Effector memory CD4-positive, alpha-beta T cell (primary cell): ENCODE data around the gene NDUFA12.

Source experiments
- DNase-seq, 3 donors: peaks; one replicate each; pipeline ENCODE4 v3.0.0-alpha.2; 2020
- H3K27ac ChIP-seq: 2 replicates; pipeline ENCODE4 v1.7.0; 2013; ENCODE audit warnings: mild to moderate bottlenecking, low read length, moderate library complexity; ENCODE audit not compliant: insufficient read depth, poor library complexity, severe bottlenecking
- H3K27me3 ChIP-seq: replicated peaks from 2 replicates; pipeline ENCODE4 v1.7.0; 2013; ENCODE audit warnings: mild to moderate bottlenecking, low read length; ENCODE audit not compliant: insufficient read depth, control insufficient read depth, poor library complexity, severe bottlenecking
- H3K36me3 ChIP-seq: 2 replicates; pipeline ENCODE4 v1.7.0; 2013; ENCODE audit warnings: mild to moderate bottlenecking, low read length, moderate library complexity; ENCODE audit not compliant: control insufficient read depth, insufficient read depth
- H3K4me1 ChIP-seq: 2 replicates; pipeline ENCODE4 v1.7.0; 2013; ENCODE audit warnings: low read length, mild to moderate bottlenecking; ENCODE audit not compliant: control insufficient read depth, insufficient read depth, poor library complexity, severe bottlenecking
- H3K4me3 ChIP-seq: 2 replicates; pipeline ENCODE4 v1.7.0; 2013; ENCODE audit warnings: low read length, low read depth, mild to moderate bottlenecking; ENCODE audit not compliant: insufficient read depth, poor library complexity, severe bottlenecking
- H3K9me3 ChIP-seq: 2 replicates; pipeline ENCODE4 v1.7.0; 2013; ENCODE audit warnings: mild to moderate bottlenecking, low read length, moderate library complexity; ENCODE audit not compliant: control insufficient read depth
- total RNA-seq, 3 donors: gene quantifications; one replicate each; lab custom pipeline; 2026; lab: John Stamatoyannopoulos, UW

Gene NDUFA12
- 18.7 to 34.2 (median 21.9) reads per million in 3 donors for total RNA-seq

GRCh38 chr12:95003213-95003920 lies at the start of gene NDUFA12:
Gene NDUFA12 (minus strand): TSS chr12:95003697. CDS start chr12:95003680, 17 bp downstream.
- Histone ChIP-seq H3K36me3 (no peaks in the 10 kb centered on the region), H3K27ac (peak within 1 kb of the TSS; percentile 72), H3K27me3 (no peaks in the 10 kb centered on the region), H3K4me3 (peak within 1 kb of the TSS; percentile 83), H3K9me3 (no peaks in the 10 kb centered on the region), H3K4me1 (peaks cover 15% of the 10 kb centered on the region)
- peak; percentile 88 to 92 (median 89) for DNase-seq

DNA sequence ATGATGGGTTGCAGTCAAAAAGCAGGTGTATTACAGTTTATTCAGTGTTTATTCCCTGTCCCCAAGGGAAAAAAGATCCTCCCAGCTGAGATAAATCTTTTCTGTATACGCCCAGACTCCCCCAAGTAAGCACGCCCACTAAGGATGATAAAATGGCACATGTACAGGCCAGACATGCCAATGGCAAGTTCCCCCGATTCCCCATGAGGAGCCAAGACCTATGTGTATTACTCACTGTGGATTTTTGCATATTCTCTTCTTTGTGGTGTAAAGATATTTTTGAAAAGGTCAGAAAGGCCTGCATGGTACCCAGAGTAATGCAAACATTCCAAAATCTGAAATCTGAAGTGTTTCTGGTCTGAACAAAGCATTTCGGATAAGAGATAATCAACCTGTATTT lies 47.7 kb upstream of the NDUFA12 start:
- Histone ChIP-seq H3K9me3 (no peaks in the 10 kb centered on the region), H3K36me3 (peaks cover 37% of the 10 kb centered on the region), H3K4me1 (no peaks in the 10 kb centered on the region), H3K27me3 (no peaks in the 10 kb centered on the region), H3K4me3 (no peak overlapping the region), H3K27ac (no peak overlapping the region)
- DNase-seq: no peak

DNA sequence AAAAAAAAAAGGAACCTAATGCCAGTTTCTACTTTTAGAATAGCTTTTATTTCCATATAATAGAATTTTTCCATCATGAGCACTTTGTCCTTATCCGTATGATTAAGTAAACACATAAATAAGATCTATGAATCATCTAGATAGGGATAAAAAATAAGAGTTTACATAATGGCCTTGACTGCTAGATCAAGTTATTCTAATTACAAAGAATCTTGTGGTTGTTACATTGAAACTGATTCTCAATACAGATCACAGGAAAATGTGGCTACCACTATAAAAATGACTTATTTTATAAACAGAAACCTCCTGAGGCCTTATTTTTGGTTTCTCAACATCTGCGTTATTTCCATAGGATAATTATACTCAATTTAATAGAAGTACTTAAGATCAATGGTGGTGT lies 34.4 kb upstream of the NDUFA12 start:
- H3K36me3 ChIP-seq: peaks cover 24% of the 10 kb centered on the region
- no peak overlapping the region for H3K4me3 ChIP-seq
- H3K9me3 ChIP-seq: no peaks in the 10 kb centered on the region
- H3K4me1 ChIP-seq: no peaks in the 10 kb centered on the region
- H3K27ac ChIP-seq: no peak overlapping the region
- H3K27me3 ChIP-seq: no peaks in the 10 kb centered on the region
- no peak for DNase-seq

DNA sequence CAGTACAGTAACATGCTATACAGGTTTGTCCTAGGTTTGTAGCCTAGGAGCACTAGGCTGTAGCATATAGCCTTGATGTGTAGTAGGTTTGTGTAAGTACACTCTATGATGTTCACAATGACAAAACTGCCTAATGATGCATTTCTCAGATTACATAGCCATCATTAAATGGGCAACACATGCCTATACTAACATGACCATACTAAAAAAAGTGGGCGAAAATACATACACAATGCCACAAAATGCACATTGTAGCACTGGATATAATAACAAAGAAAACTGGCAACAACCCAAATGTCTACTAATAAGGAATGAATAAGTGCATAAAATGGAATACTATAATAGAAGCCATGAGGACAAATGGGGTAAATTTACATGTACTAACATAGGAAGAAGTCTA lies 31.3 kb upstream of the NDUFA12 start:
- no peak overlapping the region for H3K4me3 ChIP-seq
- peaks cover 30% of the 10 kb centered on the region for H3K36me3 ChIP-seq
- no peak for DNase-seq
- no peaks in the 10 kb centered on the region for H3K4me1 ChIP-seq
- H3K9me3 ChIP-seq: no peaks in the 10 kb centered on the region
- H3K27me3 ChIP-seq: no peaks in the 10 kb centered on the region
- H3K27ac ChIP-seq: no peak overlapping the region

GRCh38 chr12:95022477-95022876 lies 19.0 kb upstream of the NDUFA12 start:
- H3K4me3 ChIP-seq: no peak overlapping the region
- no peaks in the 10 kb centered on the region for H3K9me3 ChIP-seq
- no peaks in the 10 kb centered on the region for H3K36me3 ChIP-seq
- H3K27me3 ChIP-seq: no peaks in the 10 kb centered on the region
- DNase-seq: no peak
- H3K27ac ChIP-seq: no peak overlapping the region
- no peaks in the 10 kb centered on the region for H3K4me1 ChIP-seq

DNA sequence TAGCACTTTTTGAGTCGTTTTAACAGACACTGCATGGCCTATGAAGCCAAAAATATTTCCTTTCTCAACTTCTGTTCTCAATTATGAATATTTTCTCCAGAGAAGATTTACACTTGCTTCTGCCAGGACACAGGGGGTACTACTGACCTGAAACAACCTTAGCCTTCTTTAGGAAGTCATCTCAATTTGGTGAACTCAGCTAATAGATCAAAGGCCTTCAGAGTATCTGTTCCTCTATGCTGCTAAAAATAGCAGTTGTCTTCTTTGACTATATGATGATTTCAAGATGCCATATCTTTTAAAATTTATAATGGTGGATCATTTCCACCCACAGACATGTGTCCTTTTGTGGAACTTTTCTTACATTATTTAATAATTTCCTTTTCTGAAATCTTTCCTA lies 14.0 kb upstream of the NDUFA12 start:
- Histone ChIP-seq H3K27ac (no peak overlapping the region), H3K9me3 (no peaks in the 10 kb centered on the region), H3K36me3 (no peaks in the 10 kb centered on the region), H3K4me3 (no peak overlapping the region), H3K4me1 (no peaks in the 10 kb centered on the region), H3K27me3 (no peaks in the 10 kb centered on the region)
- DNase-seq: no peak

GRCh38 chr12:95016120-95016519 lies 12.6 kb upstream of the NDUFA12 start:
- Histone ChIP-seq H3K9me3 (no peaks in the 10 kb centered on the region), H3K4me1 (no peaks in the 10 kb centered on the region), H3K27me3 (no peaks in the 10 kb centered on the region), H3K27ac (no peak overlapping the region), H3K36me3 (no peaks in the 10 kb centered on the region), H3K4me3 (no peak overlapping the region)
- DNase-seq: no peak

DNA sequence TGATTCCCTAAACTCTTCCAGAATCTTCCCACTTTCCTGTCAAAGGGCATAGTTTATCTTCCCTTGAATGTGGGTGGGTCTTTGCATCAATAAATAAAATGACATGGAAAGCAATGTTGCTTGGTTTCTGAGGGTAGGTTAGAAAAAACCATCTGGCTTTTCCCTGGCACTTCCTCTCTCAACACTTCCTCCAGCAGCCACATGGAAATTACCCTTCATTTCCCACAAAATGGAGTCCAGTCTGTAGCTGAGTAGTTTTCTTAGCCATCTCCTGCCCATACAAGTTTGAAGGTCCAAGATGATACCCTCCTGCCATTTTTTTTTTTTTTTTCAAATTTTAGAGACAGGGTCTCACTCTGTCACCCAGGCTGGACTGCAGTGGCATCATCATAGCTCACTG lies 11.1 kb upstream of the NDUFA12 start:
- Histone ChIP-seq H3K27me3 (no peaks in the 10 kb centered on the region), H3K9me3 (no peaks in the 10 kb centered on the region), H3K4me3 (no peak overlapping the region), H3K4me1 (no peaks in the 10 kb centered on the region), H3K36me3 (no peaks in the 10 kb centered on the region), H3K27ac (no peak overlapping the region)
- DNase-seq: no peak

DNA sequence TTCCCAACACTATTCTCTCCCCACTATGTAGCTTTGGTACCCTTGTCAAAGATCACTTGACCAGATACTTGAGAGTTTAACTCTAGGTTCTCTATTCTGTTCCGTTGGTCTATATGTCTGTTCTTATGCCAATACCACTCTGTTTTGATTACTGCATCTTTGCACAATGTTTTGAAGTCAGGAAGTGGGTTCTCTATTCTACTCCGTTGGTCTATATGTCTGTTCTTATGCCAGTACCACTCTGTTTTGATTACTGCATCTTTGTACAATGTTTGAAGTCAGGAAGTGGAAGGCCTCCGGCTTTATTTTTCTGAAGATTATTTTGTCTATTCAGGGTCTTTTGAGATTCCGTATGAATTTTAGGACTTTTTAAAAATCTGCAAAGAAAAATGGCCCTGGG lies 2.7 kb upstream of the NDUFA12 start:
- DNase-seq: no peak
- no peaks in the 10 kb centered on the region for H3K27me3 ChIP-seq
- no peak overlapping the region for H3K27ac ChIP-seq
- peaks cover 11% of the 10 kb centered on the region for H3K4me1 ChIP-seq
- H3K4me3 ChIP-seq: no peak overlapping the region
- no peaks in the 10 kb centered on the region for H3K36me3 ChIP-seq
- no peaks in the 10 kb centered on the region for H3K9me3 ChIP-seq

GRCh38 chr12:95004610-95005009 lies 1.1 kb upstream of the NDUFA12 start:
- no peak overlapping the region for H3K27ac ChIP-seq
- H3K27me3 ChIP-seq: no peaks in the 10 kb centered on the region
- peaks cover 15% of the 10 kb centered on the region for H3K4me1 ChIP-seq
- DNase-seq: no peak
- H3K9me3 ChIP-seq: no peaks in the 10 kb centered on the region
- H3K36me3 ChIP-seq: no peaks in the 10 kb centered on the region
- no peak overlapping the region for H3K4me3 ChIP-seq
